Measurements from ENCODE around the gene MTG1.

GRCh38 chr10:133412381-133412711 is 18.4 kb downstream of the MTG1 start:
- TF ChIP-seq CTCF (IDR thresholded peaks at IDR 0.05) = no peak
- no peak for TF ChIP-seq POLR2A (IDR thresholded peaks at IDR 0.05)

Measured in adrenal gland (tissue), 5 donors.